Kidney epithelial cell (primary cell): ENCODE results near the gene KNOP1. TPM values are rescaled to one million over a fixed set of nuclear protein-coding genes. Genes with fewer than 3 reads are reported as not detected.

ENCODE experiments used
- DNase-seq: peaks from one replicate; pipeline ENCODE4 v3.0.0-alpha.2; 2010; ENCODE audit warnings: low read depth
- H3K27me3 ChIP-seq: 2 replicates; pipeline ENCODE4 v1.6.0; 2011; ENCODE audit warnings: low read length; ENCODE audit not compliant: control insufficient read depth, insufficient read depth
- H3K36me3 ChIP-seq: 2 replicates; pipeline ENCODE4 v1.5.1; 2011; ENCODE audit warnings: low read length; ENCODE audit not compliant: control insufficient read depth, insufficient read depth
- H3K4me3 ChIP-seq: 2 replicates; pipeline ENCODE4 v1.5.1; 2011; ENCODE audit warnings: low read depth, mild to moderate bottlenecking, control low read depth, low read length
- total RNA-seq: library from RNA; depleted of rRNA; stranded (reverse); fragments of >200 nt; gene quantifications from 2 replicates; pipeline ENCODE4 v1.2.3, GENCODE V29; 2015
- TF ChIP-seq, protein P1 (sequence below): IDR thresholded peaks from 2 replicates; pipeline ENCODE4 v1.5.1; 2011; ENCODE audit warnings: mild to moderate bottlenecking, moderate library complexity, low read length, control low read depth, inconsistent platforms; ENCODE audit not compliant: insufficient read depth, poor library complexity, severe bottlenecking

Gene KNOP1
- total RNA-seq, 1 donor from 2014 or later: 32.8 TPM

DNA sequence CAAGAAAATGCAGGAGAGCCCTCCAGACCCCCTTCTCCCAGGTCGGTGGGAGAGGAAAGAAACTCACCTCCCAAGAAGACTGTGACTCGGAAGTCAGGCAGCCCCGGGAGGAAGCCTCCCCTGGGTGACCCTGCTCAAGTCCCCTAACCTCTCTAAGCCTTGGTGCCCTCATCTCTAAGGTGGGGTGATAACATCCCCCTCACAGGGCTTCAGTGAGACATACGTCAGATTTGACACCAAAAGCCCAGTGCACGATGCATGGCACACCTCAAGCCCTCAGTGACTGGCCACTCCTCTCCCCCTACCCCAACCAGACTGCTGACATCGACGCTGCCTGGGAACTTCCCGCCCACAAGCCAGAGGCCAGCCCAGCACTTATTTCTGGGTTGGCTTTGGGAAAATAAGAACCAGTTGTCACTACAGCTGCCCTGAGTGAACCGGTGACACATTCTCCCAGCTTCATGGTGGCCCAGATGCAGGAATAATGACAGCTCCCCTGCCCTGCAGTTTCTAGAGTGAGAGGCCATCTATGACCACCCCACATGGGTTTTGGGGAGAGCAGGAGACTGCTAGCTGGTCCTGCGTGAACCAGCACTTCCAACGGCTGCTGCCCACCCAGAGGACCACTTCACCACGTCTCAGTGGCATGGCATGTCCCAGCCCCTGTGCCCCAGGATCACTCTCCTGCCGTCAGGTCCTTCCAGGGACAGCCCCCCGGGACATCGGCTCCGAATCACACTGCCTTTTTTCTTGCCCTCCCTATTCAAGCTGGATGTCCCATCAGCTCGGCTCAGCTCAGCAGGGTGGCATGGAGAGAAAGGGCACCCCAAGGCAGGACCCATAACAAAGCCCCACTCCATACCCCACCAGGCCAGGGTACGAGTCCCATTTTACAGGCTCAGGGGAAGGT is 9.5 kb downstream of the KNOP1 start:
- Histone ChIP-seq H3K36me3 (peaks cover 3% of the 10 kb centered on the region), H3K27me3 (no peaks in the 10 kb centered on the region), H3K4me3 (no peak overlapping the region)
- TF ChIP-seq, protein P1, sequence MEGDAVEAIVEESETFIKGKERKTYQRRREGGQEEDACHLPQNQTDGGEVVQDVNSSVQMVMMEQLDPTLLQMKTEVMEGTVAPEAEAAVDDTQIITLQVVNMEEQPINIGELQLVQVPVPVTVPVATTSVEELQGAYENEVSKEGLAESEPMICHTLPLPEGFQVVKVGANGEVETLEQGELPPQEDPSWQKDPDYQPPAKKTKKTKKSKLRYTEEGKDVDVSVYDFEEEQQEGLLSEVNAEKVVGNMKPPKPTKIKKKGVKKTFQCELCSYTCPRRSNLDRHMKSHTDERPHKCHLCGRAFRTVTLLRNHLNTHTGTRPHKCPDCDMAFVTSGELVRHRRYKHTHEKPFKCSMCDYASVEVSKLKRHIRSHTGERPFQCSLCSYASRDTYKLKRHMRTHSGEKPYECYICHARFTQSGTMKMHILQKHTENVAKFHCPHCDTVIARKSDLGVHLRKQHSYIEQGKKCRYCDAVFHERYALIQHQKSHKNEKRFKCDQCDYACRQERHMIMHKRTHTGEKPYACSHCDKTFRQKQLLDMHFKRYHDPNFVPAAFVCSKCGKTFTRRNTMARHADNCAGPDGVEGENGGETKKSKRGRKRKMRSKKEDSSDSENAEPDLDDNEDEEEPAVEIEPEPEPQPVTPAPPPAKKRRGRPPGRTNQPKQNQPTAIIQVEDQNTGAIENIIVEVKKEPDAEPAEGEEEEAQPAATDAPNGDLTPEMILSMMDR: no peak
- no peak for DNase-seq

DNA sequence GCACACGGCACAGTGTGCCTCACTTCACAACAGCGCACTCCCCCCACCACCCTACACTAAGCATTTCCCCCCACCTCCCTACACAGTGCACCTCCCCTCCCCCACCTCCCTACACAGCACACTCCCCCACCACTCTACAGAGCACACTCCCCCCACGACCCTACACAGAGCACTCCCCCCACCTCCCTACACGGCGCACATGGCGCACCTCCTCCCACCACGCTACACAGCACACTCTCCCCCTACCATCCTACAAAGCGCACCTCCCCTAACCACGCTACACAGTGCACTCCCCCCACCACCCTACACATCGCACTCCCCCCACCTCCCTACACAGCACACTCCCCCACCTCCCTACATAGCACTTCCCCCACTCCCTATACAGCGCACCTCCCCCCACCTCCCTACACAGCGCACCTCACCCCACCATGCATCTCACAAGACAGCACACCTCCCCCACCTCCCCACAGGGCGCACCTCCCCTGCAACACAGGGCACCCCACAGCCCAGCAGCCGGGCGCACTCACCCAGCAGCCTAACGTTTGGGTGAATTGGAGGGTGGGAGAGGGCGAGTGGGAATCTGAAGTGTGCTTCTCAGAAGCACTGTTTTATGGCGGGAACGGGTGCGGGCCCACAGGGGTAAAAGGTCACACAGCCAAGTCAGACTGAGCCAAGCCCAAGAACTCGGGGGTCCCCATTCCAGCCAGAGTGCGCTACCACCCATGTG is 10.3 kb downstream of the KNOP1 start:
- H3K27me3 ChIP-seq: no peaks in the 10 kb centered on the region
- no peak for DNase-seq
- no peak overlapping the region for H3K4me3 ChIP-seq
- TF ChIP-seq, protein P1: no peak
- peaks cover 3% of the 10 kb centered on the region for H3K36me3 ChIP-seq

DNA sequence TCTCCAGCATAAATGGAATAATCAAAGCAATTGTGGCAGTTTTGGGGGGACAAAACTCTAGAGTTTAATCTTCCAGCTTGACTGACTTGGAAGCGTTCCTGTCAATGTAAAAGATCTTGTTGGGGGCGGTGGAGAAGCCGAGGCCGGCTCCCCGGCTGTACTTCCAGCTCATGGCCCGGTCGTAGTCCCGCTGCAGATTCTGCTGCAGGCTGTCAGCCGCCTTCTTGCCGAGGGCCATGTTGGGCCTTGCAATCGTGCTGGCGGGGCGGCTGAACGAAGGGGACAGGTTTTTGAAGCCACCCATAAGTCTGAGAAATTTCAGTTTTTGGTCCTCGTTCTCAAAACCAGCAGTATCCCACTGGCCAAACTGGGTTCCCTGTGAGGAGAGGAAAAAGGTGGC is 11.2 kb downstream of the KNOP1 start:
- no peaks in the 10 kb centered on the region for H3K27me3 ChIP-seq
- TF ChIP-seq, protein P1: no peak
- peaks cover 5% of the 10 kb centered on the region for H3K36me3 ChIP-seq
- no peak overlapping the region for H3K4me3 ChIP-seq
- DNase-seq: no peak

DNA sequence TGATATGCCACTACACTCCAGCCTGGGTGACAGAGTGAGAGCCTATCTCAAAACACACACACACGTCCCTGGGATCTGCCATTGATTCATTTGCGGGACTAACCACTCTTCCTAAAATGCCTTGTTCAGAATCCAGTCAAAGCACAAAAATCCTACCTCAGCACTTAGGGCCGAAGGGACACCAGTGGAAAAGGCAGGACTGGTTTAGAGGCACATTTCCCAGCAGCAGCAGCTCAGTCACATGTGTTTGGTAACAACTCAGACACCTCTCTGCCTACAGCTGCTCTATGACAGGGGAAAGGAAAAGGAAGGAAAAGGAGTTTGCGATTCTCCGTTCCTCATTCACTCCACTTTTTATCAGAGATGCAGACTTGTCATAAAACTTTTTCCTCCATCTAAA is 12.2 kb downstream of the KNOP1 start:
- H3K27me3 ChIP-seq: no peaks in the 10 kb centered on the region
- no peak for DNase-seq
- no peak overlapping the region for H3K4me3 ChIP-seq
- peaks cover 5% of the 10 kb centered on the region for H3K36me3 ChIP-seq
- TF ChIP-seq, protein P1: no peak

DNA sequence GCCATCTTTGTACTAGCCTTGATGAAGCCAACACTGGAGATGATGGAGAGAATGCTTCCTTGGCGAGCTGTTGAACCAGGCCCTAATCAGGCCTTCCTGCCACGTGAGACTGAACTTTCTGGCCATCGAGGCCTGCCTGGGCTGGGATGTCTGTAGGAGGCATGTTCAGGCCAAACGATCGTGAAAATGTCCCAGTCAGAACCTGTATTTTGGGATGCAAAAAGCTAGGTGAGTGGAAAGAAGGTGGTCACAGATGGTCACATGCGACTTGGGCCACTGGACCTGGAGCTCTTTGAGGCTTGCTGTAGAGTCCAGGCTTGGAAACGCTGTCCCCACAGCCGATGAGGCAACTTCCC is 12.9 kb downstream of the KNOP1 start:
- peaks cover 5% of the 10 kb centered on the region for H3K36me3 ChIP-seq

More for the DNA sequence above, 12.9 kb downstream of the KNOP1 start:
- Histone ChIP-seq H3K4me3 (no peak overlapping the region), H3K27me3 (no peaks in the 10 kb centered on the region)
- TF ChIP-seq, protein P1: no peak
- DNase-seq: no peak
